T47D (cell line): ENCODE measurements around the gene SLC9A9.

ENCODE experiments used
- DNase-seq, 2 experiments: peaks; one replicate each; pipeline versions ENCODE4 v3.0.0 to v3.0.0-alpha.2; 2011 to 2012; ENCODE audit warnings: low read depth in 1 of 2, low spot score in 1 of 2
- JUND ChIP-seq: IDR thresholded peaks from 2 replicates; pipeline ENCODE4 v1.6.1; 2012; ENCODE audit warnings: low read depth
- in situ Hi-C: cut with HindIII; loops from 2 replicates; pipeline ENCODE4 v1.10.0; 2016; ENCODE audit warnings: low sequenced_read_pairs, low pct_unique_long_range_greater_than_20kb

The SLC9A9 gene

GRCh38 chr3:143271136-143271535, 577.1 kb downstream of the SLC9A9 start:
- no peak for DNase-seq
- TF ChIP-seq JUND: no peak
- in situ Hi-C loops: no loop called here

GRCh38 chr3:143269741-143270140, 578.5 kb downstream of the SLC9A9 start:
- in situ Hi-C loops: no loop called here
- no peak for DNase-seq
- TF ChIP-seq JUND: no peak

- no peak for DNase-seq
- in situ Hi-C loops: no loop called here
Observed at GRCh38 chr3:143267989-143268388, 580.3 kb downstream of the SLC9A9 start.

GRCh38 chr3:143266927-143267326, 581.3 kb downstream of the SLC9A9 start:
- TF ChIP-seq JUND: no peak
- in situ Hi-C loops: no loop called here
- DNase-seq: no peak

More at GRCh38 chr3:143267989-143268388, 580.3 kb downstream of the SLC9A9 start:
- TF ChIP-seq JUND: no peak

- TF ChIP-seq JUND: no peak
- in situ Hi-C loops: no loop called here
- DNase-seq: peak in 1 of 2 experiments; percentile 25
Observed at GRCh38 chr3:143266511-143266910, 581.8 kb downstream of the SLC9A9 start.

- no peak for DNase-seq
- TF ChIP-seq JUND: no peak
- in situ Hi-C loops: no loop called here
Observed at GRCh38 chr3:143265501-143266070, 582.7 kb downstream of the SLC9A9 start.

- in situ Hi-C loops: no loop called here
- TF ChIP-seq JUND: no peak
- DNase-seq: no peak
Observed at GRCh38 chr3:143263852-143264513, 584.3 kb downstream of the SLC9A9 start.

- no peak for DNase-seq
- in situ Hi-C loops: no loop called here
- TF ChIP-seq JUND: no peak
Observed at GRCh38 chr3:143261848-143262247, 586.4 kb downstream of the SLC9A9 start.

GRCh38 chr3:143258692-143259091, 589.6 kb downstream of the SLC9A9 start:
- no peak for TF ChIP-seq JUND
- DNase-seq: no peak
- in situ Hi-C loops: no loop called here

GRCh38 chr3:143256416-143256815, 591.9 kb downstream of the SLC9A9 start:
- DNase-seq: no peak
- in situ Hi-C loops: no loop called here

GRCh38 chr3:143255739-143256138, 592.5 kb downstream of the SLC9A9 start:
- TF ChIP-seq JUND: no peak
- in situ Hi-C loops: no loop called here

More at GRCh38 chr3:143256416-143256815, 591.9 kb downstream of the SLC9A9 start:
- TF ChIP-seq JUND: no peak

GRCh38 chr3:143252931-143253330, 595.3 kb downstream of the SLC9A9 start:
- DNase-seq: no peak
- TF ChIP-seq JUND: no peak

More at GRCh38 chr3:143255739-143256138, 592.5 kb downstream of the SLC9A9 start:
- DNase-seq: no peak

GRCh38 chr3:143249014-143249413, 599.3 kb downstream of the SLC9A9 start:
- in situ Hi-C loops: no loop called here
- no peak for TF ChIP-seq JUND
- no peak for DNase-seq

More at GRCh38 chr3:143252931-143253330, 595.3 kb downstream of the SLC9A9 start:
- in situ Hi-C loops: no loop called here
